BE2C (cell line): Measurements from ENCODE around the gene ETV7.

Source experiments
- DNase-seq: peaks from one replicate; pipeline ENCODE4 v3.0.0-alpha.2; 2020
- H3K27me3 ChIP-seq: fragments of 250-450 bp; sonication (Bioruptor Pico); 2 replicates; pipeline ENCODE4 v1.5.1; 2020; ENCODE audit warnings: mild to moderate bottlenecking
- H3K36me3 ChIP-seq: fragments of 250-450 bp; sonication (Bioruptor Pico); 2 replicates; pipeline ENCODE4 v1.5.1; 2020; ENCODE audit warnings: mild to moderate bottlenecking
- H3K4me1 ChIP-seq: fragments of 250-450 bp; sonication (Bioruptor Pico); 2 replicates; pipeline ENCODE4 v1.5.1; 2020
- H3K4me3 ChIP-seq: 2 replicates; pipeline ENCODE4 v1.5.1; 2011; ENCODE audit warnings: low read depth, low read length
- H3K9me3 ChIP-seq: fragments of 250-450 bp; sonication (Bioruptor Pico); 2 replicates; pipeline ENCODE4 v1.5.1; 2020
- TF ChIP-seq, protein P1 (sequence below): IDR thresholded peaks from 2 replicates; pipeline ENCODE4 v1.5.1; 2012; ENCODE audit warnings: mild to moderate bottlenecking, low read depth, low read length

ETV7 gene

DNA sequence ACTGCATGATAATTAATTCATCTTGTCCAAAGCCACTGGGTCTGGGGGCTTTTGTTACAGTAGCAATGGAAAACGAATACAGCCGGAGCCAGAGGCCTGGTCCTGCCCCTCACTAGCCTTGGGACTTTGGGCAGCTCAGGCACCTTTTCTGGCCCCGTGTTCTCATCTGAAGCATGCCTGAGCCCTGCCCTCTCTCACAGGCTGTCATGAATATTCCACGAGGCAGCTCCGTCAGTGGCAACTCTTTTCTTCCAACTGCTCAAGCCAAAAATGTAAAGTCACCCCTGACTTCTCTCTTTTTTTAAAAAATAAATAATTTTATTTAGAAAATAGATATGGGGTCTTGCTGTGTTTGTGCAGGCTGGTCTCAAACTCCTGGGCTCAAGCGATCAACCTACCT, 56.1 kb downstream of the ETV7 start:
- DNase-seq: no peak
- TF ChIP-seq, protein P1, sequence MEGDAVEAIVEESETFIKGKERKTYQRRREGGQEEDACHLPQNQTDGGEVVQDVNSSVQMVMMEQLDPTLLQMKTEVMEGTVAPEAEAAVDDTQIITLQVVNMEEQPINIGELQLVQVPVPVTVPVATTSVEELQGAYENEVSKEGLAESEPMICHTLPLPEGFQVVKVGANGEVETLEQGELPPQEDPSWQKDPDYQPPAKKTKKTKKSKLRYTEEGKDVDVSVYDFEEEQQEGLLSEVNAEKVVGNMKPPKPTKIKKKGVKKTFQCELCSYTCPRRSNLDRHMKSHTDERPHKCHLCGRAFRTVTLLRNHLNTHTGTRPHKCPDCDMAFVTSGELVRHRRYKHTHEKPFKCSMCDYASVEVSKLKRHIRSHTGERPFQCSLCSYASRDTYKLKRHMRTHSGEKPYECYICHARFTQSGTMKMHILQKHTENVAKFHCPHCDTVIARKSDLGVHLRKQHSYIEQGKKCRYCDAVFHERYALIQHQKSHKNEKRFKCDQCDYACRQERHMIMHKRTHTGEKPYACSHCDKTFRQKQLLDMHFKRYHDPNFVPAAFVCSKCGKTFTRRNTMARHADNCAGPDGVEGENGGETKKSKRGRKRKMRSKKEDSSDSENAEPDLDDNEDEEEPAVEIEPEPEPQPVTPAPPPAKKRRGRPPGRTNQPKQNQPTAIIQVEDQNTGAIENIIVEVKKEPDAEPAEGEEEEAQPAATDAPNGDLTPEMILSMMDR: no peak
- Histone ChIP-seq H3K9me3 (no peaks in the 10 kb centered on the region), H3K4me1 (peaks cover 6% of the 10 kb centered on the region), H3K4me3 (no peak overlapping the region), H3K27me3 (no peaks in the 10 kb centered on the region), H3K36me3 (no peaks in the 10 kb centered on the region)

DNA sequence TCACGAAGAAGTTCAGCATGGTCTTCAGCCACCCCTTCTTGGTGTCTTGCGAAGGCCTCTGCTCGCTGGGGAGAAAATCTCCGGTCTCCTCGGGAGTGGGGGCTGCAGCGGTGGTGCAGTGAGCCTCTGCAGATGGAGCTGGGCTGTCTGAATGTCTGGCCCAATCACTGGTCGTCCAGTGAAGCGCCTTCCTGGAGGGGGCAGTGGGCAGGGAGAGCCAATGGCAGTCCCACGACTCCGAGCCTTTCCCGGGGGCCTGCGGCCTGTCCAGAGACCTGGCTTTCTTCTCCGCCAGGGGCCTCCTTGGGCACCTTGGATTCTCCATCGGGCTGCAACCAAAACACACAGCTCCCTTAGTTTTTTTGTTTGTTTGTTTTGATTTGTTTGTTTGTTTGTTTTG, 57.1 kb downstream of the ETV7 start:
- peaks cover 14% of the 10 kb centered on the region for H3K4me1 ChIP-seq
- DNase-seq: no peak
- H3K4me3 ChIP-seq: no peak overlapping the region
- H3K27me3 ChIP-seq: no peaks in the 10 kb centered on the region
- H3K9me3 ChIP-seq: no peaks in the 10 kb centered on the region
- H3K36me3 ChIP-seq: no peaks in the 10 kb centered on the region
- TF ChIP-seq, protein P1: no peak

DNA sequence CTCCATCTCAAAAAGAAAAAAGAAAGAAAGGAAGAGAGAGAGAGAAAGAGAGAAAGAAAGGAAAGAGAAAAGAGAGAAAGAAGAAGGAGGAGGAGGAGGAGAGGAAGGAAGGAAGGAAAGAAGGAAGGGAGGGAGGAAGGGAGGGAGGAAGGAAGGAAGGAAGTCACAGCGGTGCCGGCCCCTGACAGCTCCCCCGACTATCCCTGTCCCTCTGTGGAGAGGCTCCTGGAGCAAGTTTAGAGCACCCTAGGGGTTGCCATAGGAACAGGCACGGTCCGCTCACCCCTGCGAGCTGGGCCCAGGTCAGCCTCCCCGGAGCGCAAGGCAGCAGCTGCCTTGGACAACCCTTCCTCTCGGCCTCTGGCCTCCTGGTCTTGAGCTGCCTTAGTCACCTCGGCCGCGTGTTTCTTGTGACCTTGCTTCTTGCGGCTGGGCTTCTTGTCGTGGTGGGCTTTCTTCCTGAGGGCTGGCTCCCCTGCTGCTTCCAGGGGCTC, 57.6 kb downstream of the ETV7 start:
- H3K27me3 ChIP-seq: no peaks in the 10 kb centered on the region

DNA sequence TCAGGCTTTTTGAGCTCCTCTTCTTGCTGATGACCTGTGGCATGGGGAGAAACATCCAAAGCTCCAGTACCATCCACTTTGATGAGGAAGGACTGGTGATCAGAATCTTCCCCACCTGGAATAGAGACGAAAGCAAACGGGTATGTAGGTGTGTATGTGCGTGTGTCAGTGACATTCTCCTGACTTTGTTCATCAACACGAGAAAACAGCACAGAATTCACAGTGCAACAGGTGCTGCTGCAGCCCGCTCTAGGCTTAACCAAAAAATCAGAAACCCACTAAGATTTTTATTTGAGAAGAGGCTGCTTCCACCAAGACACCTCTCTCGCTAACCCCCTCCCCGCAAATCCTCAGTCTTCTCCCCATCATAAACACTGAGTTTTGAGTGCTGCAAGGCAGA, 58.9 kb downstream of the ETV7 start:
- TF ChIP-seq, protein P1: no peak
- Histone ChIP-seq H3K27me3 (no peaks in the 10 kb centered on the region), H3K4me1 (peaks cover 14% of the 10 kb centered on the region), H3K9me3 (no peaks in the 10 kb centered on the region), H3K4me3 (no peak overlapping the region), H3K36me3 (no peaks in the 10 kb centered on the region)
- DNase-seq: no peak

More for the DNA sequence above, 57.6 kb downstream of the ETV7 start:
- Histone ChIP-seq H3K4me3 (no peak overlapping the region), H3K4me1 (peaks cover 14% of the 10 kb centered on the region), H3K9me3 (no peaks in the 10 kb centered on the region), H3K36me3 (no peaks in the 10 kb centered on the region)
- peak; percentile 41 for DNase-seq
- TF ChIP-seq, protein P1: no peak

DNA sequence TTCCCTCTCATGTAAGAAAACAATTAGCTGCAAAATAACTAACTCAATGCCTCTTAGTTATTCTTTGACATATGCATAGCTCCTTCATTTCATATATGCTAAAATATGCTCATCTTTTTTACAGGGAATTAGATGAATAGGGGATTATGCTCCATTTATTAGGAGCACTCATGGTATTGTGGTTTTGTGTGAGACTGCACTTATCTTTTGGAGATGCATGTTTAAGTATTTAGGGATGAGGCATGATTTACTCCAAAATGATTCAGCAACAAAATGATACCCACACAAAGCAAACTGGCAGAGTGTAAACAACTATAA, 59.6 kb downstream of the ETV7 start:
- no peaks in the 10 kb centered on the region for H3K36me3 ChIP-seq
- no peak for DNase-seq
- no peak overlapping the region for H3K4me3 ChIP-seq
- no peaks in the 10 kb centered on the region for H3K27me3 ChIP-seq
- TF ChIP-seq, protein P1: no peak
- H3K4me1 ChIP-seq: peaks cover 19% of the 10 kb centered on the region
- no peaks in the 10 kb centered on the region for H3K9me3 ChIP-seq

DNA sequence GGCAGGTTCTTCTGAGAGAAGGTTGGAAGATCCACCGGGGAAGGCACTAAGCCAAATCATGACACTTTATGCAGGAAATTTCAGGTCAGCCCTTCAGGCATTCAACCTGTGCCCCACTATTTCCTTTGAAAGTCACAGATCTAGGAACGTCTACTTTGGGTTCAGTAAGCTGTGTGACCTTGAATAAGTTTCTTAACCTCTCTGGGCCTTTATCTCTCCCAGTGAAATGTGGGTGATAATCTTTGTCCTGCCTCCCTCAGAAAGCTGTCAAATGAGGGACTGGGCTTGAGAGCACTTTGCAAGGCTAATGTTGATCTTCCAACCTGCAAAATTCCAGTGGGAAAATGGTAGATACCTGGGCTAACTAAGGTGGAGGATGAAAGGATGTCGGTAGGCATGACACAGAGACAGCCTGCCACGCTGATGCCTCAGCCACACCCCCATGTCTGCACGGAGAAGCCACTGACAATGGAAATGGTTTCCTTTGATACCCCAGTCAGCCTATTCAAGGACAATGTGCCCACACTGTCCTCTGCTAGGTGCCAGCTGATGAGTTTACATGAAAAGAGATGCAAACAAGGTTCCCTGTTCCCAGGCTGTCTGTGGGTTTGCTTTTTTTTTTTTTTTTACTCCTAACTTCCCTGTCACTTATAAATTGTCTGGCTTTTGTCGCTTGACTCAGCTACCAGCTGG, 60.1 kb downstream of the ETV7 start:
- no peaks in the 10 kb centered on the region for H3K9me3 ChIP-seq
- no peak for DNase-seq
- H3K4me3 ChIP-seq: no peak overlapping the region
- H3K27me3 ChIP-seq: no peaks in the 10 kb centered on the region
- TF ChIP-seq, protein P1: no peak
- H3K36me3 ChIP-seq: no peaks in the 10 kb centered on the region
- peaks cover 20% of the 10 kb centered on the region for H3K4me1 ChIP-seq
